Stimulated activated CD8-positive, alpha-beta memory T cell treated with anti-CD3 and anti-CD28 coated beads, Interleukin-7, amount 100 ng/mL, for 24 hours (primary cell): ENCODE measurements around the gene PI4K2A.
"Not testable (repeated sequence)": the region's sequence is repeated elsewhere in the genome, so short reads cannot be mapped to it uniquely, and the experiment has no call there.

ENCODE experiments used
- DNase-seq: peaks from one replicate; pipeline ENCODE4 v3.0.0-alpha.2; 2020; ENCODE audit warnings: low read depth

The PI4K2A gene

GRCh38 chr10:97632949-97633884 is 7.3 kb upstream of the PI4K2A start, which contains the start of gene MORN4:
MORN4 (minus strand) TSS chr10:97633500; CDS start chr10:97619653, 13,847 bp downstream.
- peak; percentile 80 for DNase-seq

- no peak for DNase-seq
These were observed 6.5 kb upstream of the PI4K2A start for GRCh38 chr10:97633921-97634320.

GRCh38 chr10:97635577-97635976 is 4.9 kb upstream of the PI4K2A start:
- DNase-seq = no peak

GRCh38 chr10:97639090-97639489 is 1.4 kb upstream of the PI4K2A start:
- not testable (repeated sequence) for DNase-seq

- DNase-seq = no peak
These were observed 669 bp downstream of the PI4K2A start for GRCh38 chr10:97640868-97641811.

GRCh38 chr10:97642471-97643159 is 2.1 kb downstream of the PI4K2A start:
- not testable (repeated sequence) for DNase-seq

GRCh38 chr10:97643441-97643985 is 3.0 kb downstream of the PI4K2A start:
- no peak for DNase-seq

- DNase-seq = no peak
These were observed 4.5 kb downstream of the PI4K2A start for GRCh38 chr10:97644936-97645335.

- no peak for DNase-seq
These were observed 7.1 kb downstream of the PI4K2A start for GRCh38 chr10:97647556-97647955.

GRCh38 chr10:97648562-97649404 is 8.3 kb downstream of the PI4K2A start:
- no peak for DNase-seq

GRCh38 chr10:97649405-97649750 is 8.9 kb downstream of the PI4K2A start:
- not testable (repeated sequence) for DNase-seq

GRCh38 chr10:97650726-97651125 is 10.3 kb downstream of the PI4K2A start:
- no peak for DNase-seq

GRCh38 chr10:97651773-97652172 is 11.3 kb downstream of the PI4K2A start:
- no peak for DNase-seq

- DNase-seq = no peak
These were observed 16.3 kb downstream of the PI4K2A start for GRCh38 chr10:97656777-97657176.

GRCh38 chr10:97659589-97659988 is 19.1 kb downstream of the PI4K2A start:
- DNase-seq = no peak

- no peak for DNase-seq
These were observed 23.9 kb downstream of the PI4K2A start for GRCh38 chr10:97664282-97664850.

GRCh38 chr10:97666992-97667391 is 26.5 kb downstream of the PI4K2A start:
- no peak for DNase-seq

- DNase-seq = no peak
These were observed 27.0 kb downstream of the PI4K2A start for GRCh38 chr10:97667463-97667862.

- no peak for DNase-seq
These were observed 29.1 kb downstream of the PI4K2A start for GRCh38 chr10:97669571-97669970.

- DNase-seq = no peak
These were observed 33.5 kb downstream of the PI4K2A start for GRCh38 chr10:97673736-97674525.
